ENCODE data around the gene RGS8. TPM values are rescaled to one million over a fixed set of nuclear protein-coding genes. Genes with fewer than 3 reads are reported as not detected.

RGS8 gene
- total RNA-seq, 1 experiment from 2014 or later, result not detected

GRCh38 chr1:182653986-182654385 is 30.4 kb downstream of the RGS8 start:
- no peak overlapping the region for H3K4me3 ChIP-seq (ENCODE audit: low read depth in 2 of 2, low read length in 2 of 2)
- H3K4me1 ChIP-seq (ENCODE audit: control insufficient read depth, insufficient read depth, low read length), result no peaks in the 10 kb centered on the region
- CTCF ChIA-PET, result no interaction called here
- no TSS peak for BruUV-seq (replicated peaks)
- H3K27me3 ChIP-seq (ENCODE audit: control insufficient read depth, insufficient read depth, low read length), result peaks cover 4% of the 10 kb centered on the region; the same call in 1 of the 2 replicates
- no peaks in the 10 kb centered on the region for H3K36me3 ChIP-seq (ENCODE audit: control insufficient read depth, insufficient read depth, low read length)
- in situ Hi-C loops (cut with HindIII; ENCODE audit: low pct_unique_long_range_greater_than_20kb, low sequenced_read_pairs) (no loop called here), intact Hi-C loops (cut with micrococcal nuclease; ENCODE audit: unreplicated experiment) (no loop called here)
- H3K27ac ChIP-seq (ENCODE audit: low read length), result no peak overlapping the region
- POLR2A ChIA-PET, result interaction anchor here (0.7 kb wide), 1 partner anchor 17 kb away, joined by 3 read pairs; no protein-coding TSS in a partner anchor
- ATAC-seq, result no peak
- no peak for DNase-seq (ENCODE audit: low read depth, low spot score)
- H3K9me3 ChIP-seq (ENCODE audit: control insufficient read depth, insufficient read depth, low read depth, low read length), result no peaks in the 10 kb centered on the region
- TF ChIP-seq, protein P1, sequence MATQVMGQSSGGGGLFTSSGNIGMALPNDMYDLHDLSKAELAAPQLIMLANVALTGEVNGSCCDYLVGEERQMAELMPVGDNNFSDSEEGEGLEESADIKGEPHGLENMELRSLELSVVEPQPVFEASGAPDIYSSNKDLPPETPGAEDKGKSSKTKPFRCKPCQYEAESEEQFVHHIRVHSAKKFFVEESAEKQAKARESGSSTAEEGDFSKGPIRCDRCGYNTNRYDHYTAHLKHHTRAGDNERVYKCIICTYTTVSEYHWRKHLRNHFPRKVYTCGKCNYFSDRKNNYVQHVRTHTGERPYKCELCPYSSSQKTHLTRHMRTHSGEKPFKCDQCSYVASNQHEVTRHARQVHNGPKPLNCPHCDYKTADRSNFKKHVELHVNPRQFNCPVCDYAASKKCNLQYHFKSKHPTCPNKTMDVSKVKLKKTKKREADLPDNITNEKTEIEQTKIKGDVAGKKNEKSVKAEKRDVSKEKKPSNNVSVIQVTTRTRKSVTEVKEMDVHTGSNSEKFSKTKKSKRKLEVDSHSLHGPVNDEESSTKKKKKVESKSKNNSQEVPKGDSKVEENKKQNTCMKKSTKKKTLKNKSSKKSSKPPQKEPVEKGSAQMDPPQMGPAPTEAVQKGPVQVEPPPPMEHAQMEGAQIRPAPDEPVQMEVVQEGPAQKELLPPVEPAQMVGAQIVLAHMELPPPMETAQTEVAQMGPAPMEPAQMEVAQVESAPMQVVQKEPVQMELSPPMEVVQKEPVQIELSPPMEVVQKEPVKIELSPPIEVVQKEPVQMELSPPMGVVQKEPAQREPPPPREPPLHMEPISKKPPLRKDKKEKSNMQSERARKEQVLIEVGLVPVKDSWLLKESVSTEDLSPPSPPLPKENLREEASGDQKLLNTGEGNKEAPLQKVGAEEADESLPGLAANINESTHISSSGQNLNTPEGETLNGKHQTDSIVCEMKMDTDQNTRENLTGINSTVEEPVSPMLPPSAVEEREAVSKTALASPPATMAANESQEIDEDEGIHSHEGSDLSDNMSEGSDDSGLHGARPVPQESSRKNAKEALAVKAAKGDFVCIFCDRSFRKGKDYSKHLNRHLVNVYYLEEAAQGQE (IDR thresholded peaks at IDR 0.05; ENCODE audit: insufficient read depth in 1 of 2, low read depth in 2 of 2, low read length in 1 of 2), result no peak
- TF ChIP-seq CTCF (IDR thresholded peaks at IDR 0.05) (no peak), TCF7L2 (IDR thresholded peaks at IDR 0.05; ENCODE audit: low read depth, low read length) (no peak), SIN3A (IDR thresholded peaks at IDR 0.05; ENCODE audit: borderline replicate concordance, insufficient read depth, low read depth, low read length) (no peak), POLR2AphosphoS5 (IDR thresholded peaks at IDR 0.05; ENCODE audit: low read depth, low read length) (no peak)

- no peaks in the 10 kb centered on the region for H3K9me3 ChIP-seq (ENCODE audit: control insufficient read depth, insufficient read depth, low read depth, low read length)
- TF ChIP-seq POLR2AphosphoS5 (IDR thresholded peaks at IDR 0.05; ENCODE audit: low read depth, low read length) (no peak), CTCF (IDR thresholded peaks at IDR 0.05) (no peak), SIN3A (IDR thresholded peaks at IDR 0.05; ENCODE audit: borderline replicate concordance, insufficient read depth, low read depth, low read length) (no peak), TCF7L2 (IDR thresholded peaks at IDR 0.05; ENCODE audit: low read depth, low read length) (no peak)
- TF ChIP-seq, protein P1 (IDR thresholded peaks at IDR 0.05; ENCODE audit: insufficient read depth in 1 of 2, low read depth in 2 of 2, low read length in 1 of 2), result no peak
- H3K27me3 ChIP-seq (ENCODE audit: control insufficient read depth, insufficient read depth, low read length), result no peaks in the 10 kb centered on the region
- H3K36me3 ChIP-seq (ENCODE audit: control insufficient read depth, insufficient read depth, low read length), result no peaks in the 10 kb centered on the region
- no peak for DNase-seq (ENCODE audit: low read depth, low spot score)
- intact Hi-C loops (cut with micrococcal nuclease; ENCODE audit: unreplicated experiment) (no loop called here), in situ Hi-C loops (cut with HindIII; ENCODE audit: low pct_unique_long_range_greater_than_20kb, low sequenced_read_pairs) (no loop called here)
- no TSS peak for BruUV-seq (replicated peaks)
- CTCF ChIA-PET, result interaction anchor here (0.7 kb wide), 1 partner anchor 8 kb away, joined by 3 read pairs; no protein-coding TSS in a partner anchor
- H3K4me1 ChIP-seq (ENCODE audit: control insufficient read depth, insufficient read depth, low read length), result no peaks in the 10 kb centered on the region
- POLR2A ChIA-PET, result no interaction called here
- H3K4me3 ChIP-seq (ENCODE audit: low read depth in 2 of 2, low read length in 2 of 2), result no peak overlapping the region
- H3K27ac ChIP-seq (ENCODE audit: low read length), result no peak overlapping the region
- ATAC-seq, result no peak
These were observed 31.5 kb downstream of the RGS8 start for GRCh38 chr1:182652933-182653332.
